ENCODE measurements around the gene GRB14. TPM values are rescaled to one million over a fixed set of nuclear protein-coding genes. Genes with fewer than 3 reads are reported as not detected.
"Not testable (repeated sequence)": the region's sequence is repeated elsewhere in the genome, so short reads cannot be mapped to it uniquely, and the experiment has no call there.

GRB14 gene
- total RNA-seq, 1 experiment from 2014 or later: 3.9 TPM

DNA sequence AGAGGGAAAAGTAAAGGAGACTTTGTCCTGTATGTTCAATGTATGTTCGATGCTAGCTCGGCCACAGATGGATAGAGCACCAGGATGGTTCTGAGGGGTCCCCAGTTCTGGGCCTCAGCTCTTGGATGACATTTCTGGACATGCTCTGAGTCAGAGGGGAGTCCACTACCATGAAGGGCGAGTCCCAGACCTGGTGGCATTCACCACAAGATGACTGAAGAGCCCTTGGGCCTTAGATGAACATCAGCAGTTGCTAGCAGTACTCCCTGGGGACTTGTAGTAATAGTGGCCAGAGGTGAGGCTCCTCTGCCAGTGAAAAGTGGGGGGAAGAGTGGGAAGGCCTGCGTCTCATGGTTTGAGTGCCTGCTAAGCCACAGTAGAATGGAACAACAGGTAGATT lies 109.5 kb downstream of the GRB14 start:
- H3K27me3 ChIP-seq (ENCODE audit: control insufficient read depth, insufficient read depth, low read length): no peaks in the 10 kb centered on the region
- no peak overlapping the region for H3K4me3 ChIP-seq (ENCODE audit: insufficient read depth, low read depth, low read length)
- no peak for DNase-seq
- no peaks in the 10 kb centered on the region for H3K36me3 ChIP-seq (replicated peaks; ENCODE audit: control insufficient read depth, insufficient read depth, low read length)

DNA sequence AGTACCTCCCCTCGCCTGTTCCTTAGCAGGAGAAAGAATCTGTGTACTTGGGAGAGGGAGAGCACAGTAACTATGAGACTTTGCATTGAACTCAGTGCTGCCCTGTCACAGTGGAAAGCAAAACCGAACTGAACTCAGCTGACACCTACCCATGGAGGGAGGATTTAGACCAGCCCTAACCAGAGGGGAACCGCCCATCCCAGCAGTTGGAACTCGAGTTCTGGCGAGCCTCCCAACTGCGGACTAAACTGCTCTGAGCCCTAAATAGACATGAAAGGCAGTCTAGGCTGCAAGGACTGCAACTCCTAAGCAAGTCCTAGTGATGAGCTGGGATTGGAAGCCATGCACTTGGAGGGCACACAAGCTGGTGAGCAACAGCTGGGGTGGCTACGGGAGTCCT lies 110.4 kb downstream of the GRB14 start:
- H3K36me3 ChIP-seq (replicated peaks; ENCODE audit: control insufficient read depth, insufficient read depth, low read length): no peaks in the 10 kb centered on the region
- no peak overlapping the region for H3K4me3 ChIP-seq (ENCODE audit: insufficient read depth, low read depth, low read length)
- DNase-seq: no peak

DNA sequence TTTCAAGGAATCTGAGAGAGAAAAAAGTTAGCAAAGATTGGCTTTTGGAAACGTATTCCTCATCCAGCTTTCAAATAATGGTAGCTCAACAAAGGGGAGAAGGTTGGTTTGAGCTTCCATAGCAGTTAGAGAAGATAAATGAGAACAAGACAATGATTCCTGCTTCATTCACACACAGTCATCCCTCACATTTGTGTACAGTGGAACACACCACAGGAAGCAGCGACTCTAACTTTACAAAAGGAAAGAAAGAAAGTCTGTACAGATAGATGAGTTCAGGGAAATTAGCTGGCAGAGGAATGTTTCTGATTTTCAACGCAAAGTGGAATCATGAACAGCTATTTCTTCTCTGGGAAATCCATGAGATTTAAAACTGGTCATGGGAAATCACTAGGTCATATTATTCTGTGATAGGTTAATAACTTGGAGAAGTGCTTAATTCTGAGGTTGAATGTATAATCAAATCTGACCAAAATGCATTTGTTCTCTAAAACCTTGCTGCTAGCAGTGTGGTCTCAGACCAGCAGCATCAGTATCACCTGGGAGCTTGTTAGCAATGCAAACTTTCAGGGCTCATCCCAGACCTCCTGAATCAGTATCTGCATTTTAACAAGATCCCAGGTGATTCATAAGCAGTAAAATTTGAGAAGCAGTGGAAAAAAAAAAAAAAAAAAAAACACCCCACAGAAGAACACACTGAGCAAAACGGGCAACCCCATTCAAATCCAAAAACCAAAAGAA lies 112.0 kb downstream of the GRB14 start:
- DNase-seq: no peak
- no peaks in the 10 kb centered on the region for H3K27me3 ChIP-seq (ENCODE audit: control insufficient read depth, insufficient read depth, low read length)

More for the DNA sequence above, 110.4 kb downstream of the GRB14 start:
- no peaks in the 10 kb centered on the region for H3K27me3 ChIP-seq (ENCODE audit: control insufficient read depth, insufficient read depth, low read length)

DNA sequence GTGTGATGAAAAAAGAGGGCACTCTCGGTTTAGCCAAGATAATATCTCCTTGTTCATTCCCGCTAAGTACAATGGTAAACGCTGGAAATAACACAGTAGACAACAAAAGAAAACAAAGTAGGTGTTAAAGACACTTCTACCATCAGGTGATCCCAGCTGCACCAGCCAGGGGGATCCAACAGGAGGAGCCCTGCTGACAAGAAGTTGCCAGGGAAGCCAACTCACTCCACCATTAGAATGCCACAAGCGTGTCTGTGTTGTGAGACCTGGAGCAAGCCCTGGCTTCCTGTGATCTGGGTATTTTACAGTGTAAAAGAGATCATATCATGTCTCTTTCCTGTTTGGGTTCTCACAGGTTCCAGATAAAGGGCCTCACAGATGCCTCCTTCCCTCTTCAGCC lies 117.0 kb downstream of the GRB14 start:
- no peak overlapping the region for H3K4me3 ChIP-seq (ENCODE audit: insufficient read depth, low read depth, low read length)
- H3K27me3 ChIP-seq (ENCODE audit: control insufficient read depth, insufficient read depth, low read length): no peaks in the 10 kb centered on the region
- DNase-seq: peak; percentile 19
- no peaks in the 10 kb centered on the region for H3K36me3 ChIP-seq (replicated peaks; ENCODE audit: control insufficient read depth, insufficient read depth, low read length)

More for the DNA sequence above, 112.0 kb downstream of the GRB14 start:
- no peak overlapping the region for H3K4me3 ChIP-seq (ENCODE audit: insufficient read depth, low read depth, low read length)
- no peaks in the 10 kb centered on the region for H3K36me3 ChIP-seq (replicated peaks; ENCODE audit: control insufficient read depth, insufficient read depth, low read length)

DNA sequence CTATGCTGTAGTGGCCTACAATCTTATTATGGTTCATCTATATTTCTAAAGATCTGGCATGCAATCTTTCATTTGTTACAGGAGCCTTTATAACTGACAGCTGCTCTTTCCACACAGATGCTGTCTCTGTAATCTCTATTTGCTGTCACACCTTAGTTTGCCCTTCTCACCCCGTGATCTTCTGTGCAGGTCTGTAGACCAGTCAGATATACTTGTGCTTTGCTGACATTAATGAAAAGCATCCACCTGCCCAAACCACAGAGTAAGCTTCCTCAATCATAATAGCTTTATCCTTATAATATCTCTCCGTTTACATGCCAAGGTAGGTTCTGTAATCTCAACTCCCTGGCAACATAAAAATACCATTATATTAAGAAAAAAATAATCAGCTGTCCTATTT lies 122.4 kb downstream of the GRB14 start:
- H3K4me3 ChIP-seq (ENCODE audit: insufficient read depth, low read depth, low read length): no peak overlapping the region
- DNase-seq: no peak
- no peaks in the 10 kb centered on the region for H3K27me3 ChIP-seq (ENCODE audit: control insufficient read depth, insufficient read depth, low read length)
- no peaks in the 10 kb centered on the region for H3K36me3 ChIP-seq (replicated peaks; ENCODE audit: control insufficient read depth, insufficient read depth, low read length)

DNA sequence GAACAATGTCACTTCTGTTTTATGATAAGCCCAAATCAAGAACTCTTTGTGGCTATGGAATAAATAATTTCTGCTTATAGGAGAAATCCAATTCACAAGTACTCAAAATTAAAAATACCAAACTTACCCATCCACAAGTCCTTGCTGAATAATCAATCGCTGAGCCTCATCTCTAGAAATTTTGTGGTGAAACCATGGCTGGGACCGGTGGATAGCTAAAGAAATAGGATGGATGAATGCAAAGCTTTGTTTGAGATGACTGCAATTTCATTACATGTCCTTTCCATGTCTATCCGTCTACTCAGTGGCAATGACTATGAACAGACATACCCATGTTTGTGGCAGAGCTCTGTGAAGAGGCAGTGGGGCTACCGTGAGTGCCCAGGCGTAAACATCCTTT lies 124.4 kb downstream of the GRB14 start:
- no peak overlapping the region for H3K4me3 ChIP-seq (ENCODE audit: insufficient read depth, low read depth, low read length)
- H3K27me3 ChIP-seq (ENCODE audit: control insufficient read depth, insufficient read depth, low read length): no peaks in the 10 kb centered on the region
- no peak for DNase-seq
- H3K36me3 ChIP-seq (replicated peaks; ENCODE audit: control insufficient read depth, insufficient read depth, low read length): no peaks in the 10 kb centered on the region

DNA sequence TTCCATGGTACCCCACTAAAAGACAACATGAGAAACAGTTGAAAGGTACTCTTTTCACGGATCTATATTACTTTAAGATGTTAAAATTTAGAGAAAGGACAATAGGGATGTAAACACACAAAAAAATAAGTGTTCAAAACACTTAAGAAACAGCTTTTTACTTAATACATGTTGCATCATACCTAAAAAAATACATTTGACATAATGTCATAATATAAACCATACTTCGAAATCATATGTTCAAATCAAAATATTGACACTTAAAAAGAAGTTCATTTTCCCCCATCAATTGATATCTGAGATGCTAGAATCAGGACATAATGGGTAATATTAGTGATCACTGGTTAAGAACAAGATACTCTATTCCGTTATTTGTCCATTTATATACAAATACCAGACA lies 124.9 kb downstream of the GRB14 start:
- no peak overlapping the region for H3K4me3 ChIP-seq (ENCODE audit: insufficient read depth, low read depth, low read length)
- DNase-seq: no peak
- H3K36me3 ChIP-seq (replicated peaks; ENCODE audit: control insufficient read depth, insufficient read depth, low read length): no peaks in the 10 kb centered on the region
- H3K27me3 ChIP-seq (ENCODE audit: control insufficient read depth, insufficient read depth, low read length): no peaks in the 10 kb centered on the region

DNA sequence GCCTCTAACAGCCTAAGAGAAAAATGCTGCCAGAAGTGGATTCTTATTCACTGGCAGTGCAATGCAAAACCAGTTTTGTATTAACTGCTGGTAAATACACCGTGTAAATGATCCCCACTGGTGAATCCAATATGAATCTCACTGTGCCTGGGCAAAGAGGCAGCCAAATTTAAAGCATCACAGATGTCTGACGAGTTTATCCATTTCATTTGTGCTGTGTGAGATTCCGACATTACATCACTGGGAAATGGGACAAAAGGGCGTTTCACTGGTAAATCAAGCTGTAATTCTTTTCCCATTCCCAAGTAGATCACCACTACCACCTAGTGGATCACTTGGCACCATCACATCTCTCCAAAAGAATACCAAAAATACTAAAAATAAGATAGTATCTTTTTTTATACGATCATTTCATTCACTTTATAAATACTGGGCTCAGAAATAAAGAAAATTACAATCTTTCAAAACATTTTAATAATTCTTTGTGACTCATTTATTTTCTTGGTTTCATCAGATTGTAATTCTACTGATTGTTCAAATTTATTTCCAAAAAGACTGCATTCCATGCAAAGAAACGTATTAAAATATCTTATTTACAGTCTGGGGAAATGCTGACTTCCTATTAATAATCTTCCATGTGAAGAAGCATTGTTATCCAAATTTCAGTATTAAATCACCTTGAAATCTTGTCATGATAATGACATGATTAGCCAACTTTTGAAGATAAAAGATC lies 125.6 kb downstream of the GRB14 start:
- Histone ChIP-seq H3K4me3 (ENCODE audit: insufficient read depth, low read depth, low read length) (no peak overlapping the region), H3K36me3 (replicated peaks; ENCODE audit: control insufficient read depth, insufficient read depth, low read length) (no peaks in the 10 kb centered on the region), H3K27me3 (ENCODE audit: control insufficient read depth, insufficient read depth, low read length) (no peaks in the 10 kb centered on the region)
- peak; percentile 12 for DNase-seq

DNA sequence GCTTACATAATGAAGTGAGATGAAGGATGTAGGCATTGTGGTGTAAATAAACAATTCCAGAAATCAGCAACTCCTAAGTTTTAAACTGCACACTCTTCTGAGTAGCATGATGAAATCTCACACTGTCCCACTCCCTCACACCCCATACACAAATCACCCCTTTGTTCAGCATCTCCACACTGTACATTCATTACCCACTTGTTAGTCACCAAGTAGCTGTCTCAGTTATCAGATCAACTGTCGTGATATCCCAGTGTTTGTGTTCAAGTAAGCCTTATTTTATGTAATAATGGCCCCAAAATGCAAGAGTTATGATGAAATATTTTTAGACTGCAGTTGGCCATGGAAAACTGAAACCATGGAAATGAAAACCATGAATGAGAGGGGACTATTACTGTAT lies 135.7 kb downstream of the GRB14 start:
- no peaks in the 10 kb centered on the region for H3K27me3 ChIP-seq (ENCODE audit: control insufficient read depth, insufficient read depth, low read length)
- no peak for DNase-seq
- H3K4me3 ChIP-seq (ENCODE audit: insufficient read depth, low read depth, low read length): no peak overlapping the region
- no peaks in the 10 kb centered on the region for H3K36me3 ChIP-seq (replicated peaks; ENCODE audit: control insufficient read depth, insufficient read depth, low read length)

DNA sequence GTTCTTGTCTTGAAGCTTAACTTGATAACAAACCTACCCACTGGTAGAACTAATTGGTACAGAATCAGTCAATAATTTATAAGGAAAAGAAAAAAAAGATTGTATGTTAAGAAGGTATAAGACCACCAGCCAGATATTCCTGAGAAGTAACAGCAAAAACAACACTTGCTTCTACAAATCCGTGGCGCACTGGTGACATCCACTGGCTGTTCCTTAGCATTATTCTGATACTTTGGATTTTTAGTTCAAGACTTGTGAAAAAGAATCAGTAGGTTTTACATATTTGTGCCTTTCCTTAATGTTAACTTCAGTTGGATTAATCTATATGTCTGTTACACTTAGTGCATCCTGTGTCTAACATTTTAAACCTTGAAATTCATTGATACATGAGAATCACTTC lies 141.8 kb downstream of the GRB14 start:
- no peak for DNase-seq
- no peak overlapping the region for H3K4me3 ChIP-seq (ENCODE audit: insufficient read depth, low read depth, low read length)
- H3K27me3 ChIP-seq (ENCODE audit: control insufficient read depth, insufficient read depth, low read length): no peaks in the 10 kb centered on the region
- H3K36me3 ChIP-seq (replicated peaks; ENCODE audit: control insufficient read depth, insufficient read depth, low read length): no peaks in the 10 kb centered on the region

DNA sequence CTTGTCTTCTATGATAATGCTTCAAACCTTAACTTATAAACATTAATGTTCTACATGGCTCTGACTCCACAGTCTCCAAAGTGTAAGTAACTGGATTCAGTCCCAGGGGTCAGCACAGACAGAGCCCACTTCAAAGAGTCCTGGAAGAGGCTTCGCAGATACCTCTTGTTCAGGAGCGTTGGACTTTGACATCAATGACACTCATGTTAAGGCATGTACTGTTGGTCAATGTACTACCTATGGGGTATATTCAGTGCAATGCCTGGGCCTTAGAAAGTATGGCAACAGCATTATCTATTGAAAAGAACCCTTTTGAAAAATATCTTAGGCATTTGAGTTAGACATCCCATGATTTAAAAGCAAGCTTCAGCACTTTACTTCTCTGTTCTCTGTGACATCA lies 143.1 kb downstream of the GRB14 start:
- H3K27me3 ChIP-seq (ENCODE audit: control insufficient read depth, insufficient read depth, low read length): no peaks in the 10 kb centered on the region

DNA sequence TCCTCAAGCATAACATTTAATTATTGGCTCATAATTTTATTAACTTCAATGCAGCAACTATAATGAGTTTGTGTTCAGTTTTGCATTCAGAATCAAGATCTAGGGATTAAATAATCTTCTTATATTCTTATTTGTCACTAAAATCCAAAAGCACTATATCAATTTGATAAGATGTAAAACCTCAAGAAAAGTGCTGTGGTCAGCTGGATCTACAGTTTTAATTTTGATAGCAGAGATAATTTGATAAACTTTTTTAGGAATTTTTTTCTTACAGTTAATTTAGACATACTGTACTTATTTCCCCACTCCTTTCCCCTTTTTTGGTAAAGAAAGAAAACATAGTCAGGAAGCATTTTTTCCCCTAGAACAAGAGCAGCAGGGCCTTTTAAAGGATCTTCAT lies 146.4 kb downstream of the GRB14 start:
- Histone ChIP-seq H3K27me3 (ENCODE audit: control insufficient read depth, insufficient read depth, low read length) (no peaks in the 10 kb centered on the region), H3K4me3 (ENCODE audit: insufficient read depth, low read depth, low read length) (no peak overlapping the region), H3K36me3 (replicated peaks; ENCODE audit: control insufficient read depth, insufficient read depth, low read length) (no peaks in the 10 kb centered on the region)
- no peak for DNase-seq

More for the DNA sequence above, 143.1 kb downstream of the GRB14 start:
- H3K36me3 ChIP-seq (replicated peaks; ENCODE audit: control insufficient read depth, insufficient read depth, low read length): no peaks in the 10 kb centered on the region
- DNase-seq: no peak
- H3K4me3 ChIP-seq (ENCODE audit: insufficient read depth, low read depth, low read length): no peak overlapping the region

DNA sequence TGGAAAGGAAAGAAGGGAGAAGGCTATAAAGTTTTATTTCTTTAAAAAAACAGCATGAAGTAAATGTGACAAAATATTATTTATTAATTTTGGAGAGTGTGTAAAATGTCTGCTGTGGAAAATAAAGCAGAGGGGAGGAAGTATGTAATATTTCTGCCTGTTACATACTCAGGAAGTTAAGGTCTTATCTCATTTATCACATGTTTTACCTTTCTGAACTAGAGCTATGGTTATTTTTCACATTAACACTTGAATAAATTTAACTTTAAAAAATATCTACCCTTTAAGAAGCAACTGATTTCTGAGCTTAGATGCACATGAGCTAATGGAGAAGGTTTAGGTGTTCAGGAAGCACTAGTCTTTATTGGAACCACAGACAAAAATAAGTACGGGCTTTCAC lies 148.3 kb downstream of the GRB14 start:
- Histone ChIP-seq H3K4me3 (ENCODE audit: insufficient read depth, low read depth, low read length) (no peak overlapping the region), H3K27me3 (ENCODE audit: control insufficient read depth, insufficient read depth, low read length) (no peaks in the 10 kb centered on the region), H3K36me3 (replicated peaks; ENCODE audit: control insufficient read depth, insufficient read depth, low read length) (no peaks in the 10 kb centered on the region)
- DNase-seq: no peak

DNA sequence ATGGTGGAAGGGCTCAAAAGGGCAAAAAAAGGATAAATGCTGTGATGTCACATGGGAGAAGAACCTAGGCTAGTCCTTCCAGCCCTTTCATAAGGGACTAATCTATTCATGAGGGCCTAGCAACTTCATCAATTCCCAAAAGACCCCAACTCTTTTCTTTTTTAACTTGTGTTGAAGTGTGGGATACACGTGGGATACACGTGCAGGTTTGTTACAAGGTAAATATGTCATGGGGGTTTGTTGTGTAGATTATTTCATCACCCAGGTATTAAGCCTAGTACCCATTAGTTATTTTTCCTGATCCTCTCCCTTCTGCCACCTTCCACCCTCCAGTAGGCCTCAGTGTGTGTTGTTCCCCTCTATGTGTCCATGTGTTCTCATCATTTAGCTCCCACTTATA lies 156.2 kb downstream of the GRB14 start:
- H3K27me3 ChIP-seq (ENCODE audit: control insufficient read depth, insufficient read depth, low read length); H3K36me3 ChIP-seq (replicated peaks; ENCODE audit: control insufficient read depth, insufficient read depth, low read length); H3K4me3 ChIP-seq (ENCODE audit: insufficient read depth, low read depth, low read length); DNase-seq: not testable (repeated sequence)

DNA sequence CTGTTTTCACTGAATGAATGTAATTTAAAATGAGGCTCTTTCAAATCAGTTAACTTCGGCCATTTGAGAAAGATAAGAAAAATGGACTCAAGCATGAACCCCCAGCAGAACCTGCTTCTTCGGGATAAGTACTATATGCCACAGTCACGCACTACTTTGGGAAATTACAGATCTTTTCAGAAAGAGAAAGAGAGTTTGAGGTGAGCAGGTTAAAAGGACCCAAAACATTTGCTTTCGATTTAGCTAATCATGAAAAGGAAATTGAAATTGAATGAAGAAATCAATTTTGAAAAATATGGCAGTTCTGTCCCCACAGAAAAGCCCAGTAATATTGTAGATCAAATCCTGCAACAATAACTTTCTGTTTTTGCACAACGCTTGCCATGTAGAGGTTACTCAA lies 156.9 kb downstream of the GRB14 start:
- Histone ChIP-seq H3K27me3 (ENCODE audit: control insufficient read depth, insufficient read depth, low read length) (no peaks in the 10 kb centered on the region), H3K4me3 (ENCODE audit: insufficient read depth, low read depth, low read length) (no peak overlapping the region), H3K36me3 (replicated peaks; ENCODE audit: control insufficient read depth, insufficient read depth, low read length) (no peaks in the 10 kb centered on the region)
- DNase-seq: no peak
